ENCODE measurements around the gene RACK1.
A peak's percentile ranks its signal among the peaks of the same experiment; 100 is the strongest.
"Not testable (repeated sequence)": the region's sequence is repeated elsewhere in the genome, so short reads cannot be mapped to it uniquely, and the experiment has no call there.

Gene RACK1

DNA sequence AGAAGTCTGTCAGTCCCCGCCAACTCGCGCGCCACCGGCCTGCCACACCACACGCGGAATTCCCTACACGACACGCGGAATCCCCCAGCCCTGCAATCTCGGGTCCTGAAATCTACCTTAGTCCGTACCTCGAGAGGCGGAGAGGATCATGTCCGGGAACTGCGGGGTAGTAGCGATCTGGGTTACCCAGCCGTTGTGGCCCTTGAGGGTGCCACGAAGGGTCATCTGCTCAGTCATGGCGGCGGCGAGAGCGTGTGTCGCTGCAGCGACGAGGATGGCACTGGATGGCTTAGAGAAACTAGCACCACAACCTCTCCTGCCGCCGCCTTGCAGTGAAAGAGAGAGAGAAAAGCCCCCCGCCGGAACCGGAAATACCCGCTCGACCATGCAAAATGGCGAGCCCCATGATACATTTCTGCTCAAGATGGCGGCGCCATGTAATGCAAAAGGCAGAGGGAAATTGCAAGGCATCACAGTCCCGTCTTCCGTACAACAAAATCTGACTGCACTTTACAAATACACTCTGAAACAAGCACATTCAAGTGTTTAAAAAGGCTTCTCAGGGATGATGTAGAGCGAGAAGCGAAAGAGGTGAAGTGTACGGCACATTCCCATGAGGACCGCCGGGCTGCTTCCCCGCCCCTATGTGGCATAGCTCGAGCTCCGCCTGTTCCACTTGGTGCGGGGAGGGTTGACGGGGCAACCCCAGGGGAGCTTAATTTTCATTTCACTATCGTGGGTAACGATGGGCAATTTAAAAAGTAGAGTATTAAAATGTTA is at the start of gene RACK1:
Gene RACK1, minus strand, starts transcription at position 343 of the 780 bp plus-strand sequence. Its CDS starts 106 bp downstream, at position 237.
- peak; percentile 83 for DNase-seq (ENCODE audit: low read depth, low spot score)

DNA sequence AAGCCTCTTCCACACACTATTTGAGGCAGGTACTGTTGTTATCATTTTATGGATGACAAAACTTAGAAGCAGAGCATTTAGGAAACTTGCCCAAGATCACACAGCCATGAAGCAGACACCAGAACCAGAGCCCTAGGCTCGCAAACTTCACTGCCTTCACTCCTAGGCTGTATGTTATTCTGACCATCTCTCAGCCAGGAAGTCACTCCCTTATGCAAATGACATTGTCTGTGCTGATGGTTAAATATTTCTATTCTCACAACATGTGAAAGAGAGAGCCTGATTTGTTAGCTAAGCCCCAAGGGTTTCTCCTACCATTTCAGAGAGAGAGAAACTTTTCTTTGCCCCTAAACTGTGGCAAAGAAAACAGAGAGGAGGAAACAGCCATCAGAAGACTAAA is 43.6 kb upstream of the RACK1 start:
- not testable (repeated sequence) for DNase-seq (ENCODE audit: low read depth, low spot score)

DNA sequence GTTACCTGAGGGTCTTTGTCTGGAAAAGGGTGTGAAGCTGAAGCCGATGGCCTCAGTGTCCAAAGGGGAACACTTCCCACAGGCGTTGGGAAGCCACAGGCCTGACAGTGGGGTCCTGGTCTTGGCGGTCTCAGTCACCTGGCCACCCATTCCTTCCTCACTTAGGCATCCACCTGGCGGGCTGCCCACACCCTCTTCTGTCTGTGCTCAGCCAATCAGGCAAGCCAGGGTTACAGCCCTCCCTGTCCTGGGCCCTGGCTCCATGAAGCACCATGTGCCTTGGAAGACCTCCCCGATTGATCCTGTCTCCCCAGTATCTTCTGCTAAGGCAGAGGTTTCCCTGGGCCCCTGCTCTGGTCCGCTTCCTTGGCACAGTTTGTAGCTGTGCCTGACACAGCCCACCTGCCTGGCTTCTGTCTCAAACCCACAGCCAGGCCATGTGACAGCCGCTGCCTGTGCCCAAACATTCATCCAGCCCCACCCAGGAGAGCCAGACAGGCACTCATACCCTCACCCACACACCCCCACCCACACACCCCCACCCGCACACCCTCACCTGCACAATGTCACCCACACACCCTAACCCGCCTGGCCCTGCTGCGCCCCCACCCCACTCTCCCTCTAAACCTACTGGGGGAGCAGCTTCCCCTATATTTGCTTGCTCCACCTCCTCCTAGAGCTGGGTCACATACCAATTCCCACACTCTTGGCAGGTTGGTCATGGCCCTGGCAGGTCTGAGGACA is 42.4 kb upstream of the RACK1 start:
- DNase-seq (ENCODE audit: low read depth, low spot score) = not testable (repeated sequence)

DNA sequence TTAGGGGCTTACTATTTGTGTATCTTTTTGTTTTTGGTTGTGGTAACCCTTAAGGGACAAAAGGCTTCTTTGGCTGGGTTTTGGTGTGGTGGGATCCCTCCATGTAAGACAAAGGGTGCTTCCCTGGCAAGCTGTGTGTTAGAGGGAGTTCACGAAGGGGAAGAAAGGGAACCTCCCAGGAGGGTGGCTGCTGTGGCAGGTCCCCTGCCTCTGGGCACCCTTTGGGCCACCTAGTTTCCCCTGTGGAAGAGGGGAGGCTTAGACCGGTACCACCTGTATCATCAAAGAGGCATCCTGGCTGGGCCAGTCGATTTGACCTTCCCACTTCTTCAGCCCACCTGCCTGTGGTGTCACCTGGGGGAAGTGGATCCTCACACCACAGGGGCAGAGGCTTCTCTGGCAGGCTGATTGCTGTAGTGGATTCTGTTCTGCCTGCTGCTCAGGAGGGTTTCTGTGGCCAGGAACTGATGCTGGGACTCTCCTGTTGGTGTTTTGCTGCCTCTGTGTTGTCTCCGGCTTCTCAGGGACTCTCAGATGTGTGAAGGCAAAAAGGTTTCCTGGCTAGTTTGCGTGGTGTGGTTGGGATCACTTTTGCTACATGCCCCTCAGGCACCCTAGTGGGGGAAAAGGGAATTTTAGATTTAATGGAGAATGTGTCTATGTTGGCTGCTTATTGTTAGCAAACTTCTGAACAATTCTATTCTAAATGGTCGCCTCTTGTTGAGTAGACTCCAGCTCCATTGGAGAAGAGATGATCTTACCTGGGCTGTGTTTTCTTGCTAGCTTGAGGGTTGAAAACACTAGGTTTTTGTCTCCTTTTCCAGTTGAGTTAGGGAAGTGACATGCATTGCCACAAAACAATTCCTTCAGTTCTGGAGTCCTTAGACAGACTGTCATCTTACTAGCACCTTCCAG is 40.4 kb upstream of the RACK1 start:
- DNase-seq (ENCODE audit: low read depth, low spot score) = not testable (repeated sequence)

- DNase-seq (ENCODE audit: low read depth, low spot score) = no peak
Measured at GRCh38 chr5:181283347-181283746, 39.6 kb upstream of the RACK1 start.

DNA sequence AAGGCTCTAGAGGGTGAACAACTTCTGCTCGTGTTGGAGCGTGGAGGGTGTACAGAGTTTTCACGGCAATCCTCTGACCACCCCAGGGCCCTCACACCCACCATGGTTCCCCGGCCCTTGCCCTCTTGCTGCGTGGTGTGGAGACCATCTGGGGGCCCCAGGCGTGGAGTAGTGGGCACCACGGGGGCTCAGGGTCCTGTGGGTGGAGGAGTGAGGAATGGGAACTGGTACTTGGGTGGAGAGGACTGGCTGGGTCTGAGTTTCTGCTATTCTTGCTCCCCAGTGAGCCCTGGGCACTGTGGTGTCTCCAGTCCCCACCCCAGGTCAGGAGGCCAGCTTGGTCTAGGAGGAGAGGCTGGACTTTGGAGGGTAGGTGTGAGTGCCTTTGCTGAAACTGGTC is 39.2 kb upstream of the RACK1 start:
- DNase-seq (ENCODE audit: low read depth, low spot score) = no peak

- not testable (repeated sequence) for DNase-seq (ENCODE audit: low read depth, low spot score)
Measured at GRCh38 chr5:181282415-181282814, 38.7 kb upstream of the RACK1 start.

- no peak for DNase-seq (ENCODE audit: low read depth, low spot score)
Measured at GRCh38 chr5:181281984-181282316, 38.2 kb upstream of the RACK1 start.

GRCh38 chr5:181281077-181281983 is 37.6 kb upstream of the RACK1 start:
- no peak for DNase-seq (ENCODE audit: low read depth, low spot score)

DNA sequence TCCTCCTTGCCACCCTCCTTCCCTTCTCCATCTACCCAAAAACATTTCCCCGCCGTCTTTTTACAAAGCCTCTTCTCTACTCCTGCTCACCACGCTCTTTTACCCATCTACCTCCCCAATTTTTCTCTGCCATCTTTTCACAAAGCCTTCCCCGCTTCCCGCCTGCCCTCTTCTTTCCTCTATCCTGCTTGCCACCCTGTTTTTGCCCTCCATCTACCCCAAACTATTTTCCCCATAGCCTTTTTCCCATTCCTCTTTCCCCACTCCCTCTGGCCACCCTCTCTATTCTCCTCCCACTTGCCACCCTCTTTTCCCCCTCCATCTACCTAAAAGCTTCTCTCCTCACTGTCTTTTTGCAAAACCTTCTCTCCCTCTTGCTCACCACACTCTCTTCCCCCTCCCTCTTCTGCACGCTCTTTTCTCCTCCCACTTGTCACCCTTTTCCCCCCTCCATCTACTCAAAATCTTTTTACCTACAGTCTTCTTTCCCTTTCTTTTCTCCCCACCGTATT is 36.6 kb upstream of the RACK1 start:
- DNase-seq (ENCODE audit: low read depth, low spot score) = no peak

- DNase-seq (ENCODE audit: low read depth, low spot score) = not testable (repeated sequence)
Measured at GRCh38 chr5:181273433-181273744, 29.7 kb upstream of the RACK1 start.

GRCh38 chr5:181271081-181271480 is 27.4 kb upstream of the RACK1 start:
- no peak for DNase-seq (ENCODE audit: low read depth, low spot score)

DNA sequence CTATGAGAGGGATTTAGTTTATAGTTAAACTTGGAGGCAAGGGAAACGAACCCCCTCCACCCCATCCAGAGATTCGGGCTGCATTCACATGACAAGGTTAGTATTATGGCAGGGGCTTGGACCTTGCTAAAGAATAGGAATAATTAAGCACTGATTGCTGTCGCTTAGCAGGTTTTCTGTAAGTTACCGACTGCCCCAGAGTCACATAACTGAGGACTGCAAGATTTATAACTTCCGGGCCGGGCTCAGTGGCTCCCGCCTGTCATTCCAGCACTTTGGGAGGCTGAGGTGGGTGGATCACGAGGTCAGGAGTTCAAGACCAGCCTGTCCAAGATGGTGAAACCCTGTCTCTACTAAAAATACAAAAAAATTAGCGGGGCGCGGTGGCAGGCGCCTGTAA is 24.2 kb upstream of the RACK1 start:
- not testable (repeated sequence) for DNase-seq (ENCODE audit: low read depth, low spot score)

DNA sequence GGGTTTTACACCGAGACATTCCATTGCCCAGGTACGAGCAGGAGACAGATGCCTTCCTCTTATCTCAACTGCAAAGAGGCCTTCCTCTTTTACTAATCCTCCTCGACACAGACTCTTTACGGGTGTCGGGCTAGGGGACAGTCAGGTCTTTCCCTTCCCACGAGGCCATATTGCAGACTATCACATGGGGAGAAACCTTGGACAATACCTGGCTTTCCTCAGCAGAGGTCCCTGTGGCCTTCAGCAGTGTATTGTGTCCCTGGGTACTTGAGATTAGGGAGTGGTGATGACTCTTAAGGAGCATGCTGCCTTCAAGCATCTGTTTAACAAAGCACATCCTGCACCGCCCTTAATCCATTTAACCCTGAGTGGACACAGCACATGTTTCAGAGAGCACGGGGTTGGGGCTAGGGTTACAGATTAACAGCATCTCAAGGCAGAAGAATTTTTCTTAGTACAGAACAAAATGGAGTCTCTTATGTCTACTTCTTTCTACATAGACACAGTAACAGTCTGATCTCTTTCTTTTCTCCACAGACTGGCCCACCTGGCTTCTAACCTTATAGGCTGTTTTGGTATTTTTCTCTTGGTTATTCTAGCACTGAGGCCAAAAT is 23.7 kb upstream of the RACK1 start:
- not testable (repeated sequence) for DNase-seq (ENCODE audit: low read depth, low spot score)

DNA sequence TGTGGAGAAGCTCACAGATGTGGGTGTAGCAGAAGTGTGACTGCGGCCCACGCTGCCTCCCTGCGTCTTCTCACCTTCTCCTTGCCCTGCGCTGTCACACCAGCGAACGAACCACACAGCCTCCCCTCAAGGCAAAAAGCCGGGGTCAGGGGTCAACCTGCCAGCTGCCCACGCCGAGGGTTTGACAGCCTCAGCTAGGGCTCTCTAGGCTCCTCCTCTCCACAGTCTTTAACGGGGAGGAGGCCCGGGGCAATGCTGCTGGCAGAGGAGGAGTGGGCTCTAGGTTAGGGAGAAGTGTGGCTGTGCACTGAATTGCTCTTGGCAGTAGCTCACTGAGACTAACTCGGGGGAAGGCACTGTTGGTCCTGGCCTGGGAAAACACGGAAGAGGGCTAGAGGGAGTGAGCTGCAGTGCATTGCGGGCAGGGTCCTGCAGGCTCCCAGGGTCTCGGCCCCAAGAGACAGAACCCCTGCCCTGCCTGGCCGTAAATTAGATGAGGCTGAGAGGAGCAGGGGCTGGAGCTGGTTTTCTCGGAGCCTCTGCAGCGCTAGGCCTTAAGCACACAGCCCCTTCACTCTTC is 21.5 kb upstream of the RACK1 start:
- DNase-seq (ENCODE audit: low read depth, low spot score) = no peak

DNA sequence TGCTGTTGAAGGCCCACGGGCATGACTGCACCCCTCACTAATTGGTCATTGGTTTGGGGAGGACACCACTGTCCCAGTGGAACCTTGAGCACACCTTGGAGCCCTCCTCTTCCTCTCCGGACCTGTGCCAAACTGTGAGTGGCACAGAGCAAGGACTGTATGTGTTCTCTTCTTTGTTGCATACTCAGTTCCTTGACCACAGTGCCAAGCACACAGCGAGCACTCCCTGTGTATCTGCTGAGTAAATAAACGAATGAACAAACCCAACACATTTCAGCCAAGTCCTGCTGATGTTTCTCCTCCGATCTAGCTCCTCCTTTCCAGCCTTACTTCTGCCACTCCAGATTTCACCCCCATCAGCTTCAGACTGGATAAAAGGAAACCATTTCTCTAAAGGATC is 19.9 kb upstream of the RACK1 start:
- no peak for DNase-seq (ENCODE audit: low read depth, low spot score)

GRCh38 chr5:181261320-181262049 is 17.8 kb upstream of the RACK1 start:
- peak; percentile 51 for DNase-seq (ENCODE audit: low read depth, low spot score)

DNA sequence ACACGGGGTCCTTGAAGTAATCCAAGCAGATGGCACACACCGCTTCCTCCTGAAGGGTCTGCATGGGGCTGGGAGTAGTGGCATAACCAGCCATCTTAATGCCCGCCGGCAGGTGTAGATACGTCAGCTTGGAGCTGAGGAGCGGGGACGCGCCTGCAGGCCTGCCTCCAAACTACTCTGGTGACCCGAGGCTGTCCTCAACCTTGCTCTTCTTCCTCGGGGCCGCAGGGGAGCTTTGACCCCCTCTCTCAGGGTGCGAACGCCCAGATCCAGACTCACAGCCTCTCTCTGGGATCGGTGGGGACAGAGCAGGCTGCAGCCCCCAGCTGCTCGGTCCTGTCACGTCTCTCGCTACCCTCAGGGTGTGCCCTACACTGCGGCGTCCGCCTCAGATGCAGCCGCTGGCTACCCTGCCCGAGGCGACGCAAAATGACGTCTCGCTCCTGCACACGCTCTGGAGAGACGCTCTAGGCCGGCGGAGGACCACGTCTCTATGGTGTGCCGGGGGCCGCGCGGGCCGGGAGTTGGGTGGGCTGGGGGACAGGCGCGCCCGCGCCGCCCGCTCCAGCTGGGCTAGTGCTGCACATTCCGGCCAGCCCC is 17.1 kb upstream of the RACK1 start, which contains the start of gene TRIM52:
Gene TRIM52, minus strand, starts transcription at position 424 of the 600 bp plus-strand sequence. Its CDS starts 330 bp downstream, at position 94.
- peak; percentile 78 for DNase-seq (ENCODE audit: low read depth, low spot score)
